GM19468 (cell line): ENCODE measurements around the gene CNIH2.
"Not testable (repeated sequence)": the region's sequence is repeated elsewhere in the genome, so short reads cannot be mapped to it uniquely, and the experiment has no call there.

ENCODE experiments used
- ATAC-seq: cut with Tn5 transposase; IDR thresholded peaks from one replicate; pipeline ENCODE4 v1.9.1; 2021; ENCODE audit warnings: mild to moderate bottlenecking, moderate library complexity, moderate number of reproducible peaks; ENCODE audit not compliant: unreplicated experiment; ENCODE audit errors: extremely low read depth

The CNIH2 gene

DNA sequence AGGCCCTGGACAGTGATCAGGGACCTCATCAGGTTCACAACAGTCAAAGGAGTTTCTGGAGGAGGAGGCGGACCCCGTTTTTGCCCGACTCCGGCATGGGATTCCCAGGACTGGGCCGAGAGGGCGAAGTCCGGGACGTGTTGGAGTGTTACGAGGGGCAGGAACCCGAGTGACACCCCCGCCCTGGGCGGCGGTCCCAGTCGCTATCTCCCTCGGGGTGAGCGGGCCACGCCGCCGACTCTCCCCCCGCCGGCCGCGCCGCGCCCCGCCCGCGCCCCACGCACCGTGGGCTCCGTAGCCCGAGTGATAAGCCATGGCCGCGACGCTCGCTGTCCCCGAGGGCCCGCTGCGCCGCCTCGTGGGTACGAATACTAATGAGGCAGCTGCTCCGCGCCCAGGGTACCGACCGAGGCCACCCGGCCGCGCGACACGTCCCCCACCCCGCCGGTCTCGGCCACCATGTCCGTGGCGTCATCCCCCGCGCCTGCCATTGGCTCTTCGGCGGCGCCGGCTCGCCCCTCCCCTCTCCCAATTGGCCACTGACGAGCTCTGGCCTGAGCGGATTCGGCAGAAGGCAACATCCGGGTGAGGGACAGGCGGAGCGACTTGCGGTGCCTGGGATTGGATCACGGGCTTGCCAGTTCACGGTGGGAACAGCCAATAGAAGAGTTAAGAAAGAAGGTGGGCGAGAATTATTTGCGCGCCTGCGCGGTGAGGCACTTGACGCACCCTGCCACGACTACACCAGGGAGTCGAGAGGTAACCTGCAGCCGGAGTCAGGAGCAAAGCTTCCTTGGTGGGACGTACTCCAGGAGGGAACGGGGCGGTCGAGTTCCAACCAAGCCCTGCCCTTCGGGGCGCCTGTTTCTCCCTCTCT, 10.9 kb downstream of the CNIH2 start, which contains the start of gene YIF1A:
Gene YIF1A (minus strand): TSS at position 473 of the 877 bp plus-strand sequence. CDS start 158 bp downstream, at position 315.
- peak; percentile 78 for ATAC-seq

DNA sequence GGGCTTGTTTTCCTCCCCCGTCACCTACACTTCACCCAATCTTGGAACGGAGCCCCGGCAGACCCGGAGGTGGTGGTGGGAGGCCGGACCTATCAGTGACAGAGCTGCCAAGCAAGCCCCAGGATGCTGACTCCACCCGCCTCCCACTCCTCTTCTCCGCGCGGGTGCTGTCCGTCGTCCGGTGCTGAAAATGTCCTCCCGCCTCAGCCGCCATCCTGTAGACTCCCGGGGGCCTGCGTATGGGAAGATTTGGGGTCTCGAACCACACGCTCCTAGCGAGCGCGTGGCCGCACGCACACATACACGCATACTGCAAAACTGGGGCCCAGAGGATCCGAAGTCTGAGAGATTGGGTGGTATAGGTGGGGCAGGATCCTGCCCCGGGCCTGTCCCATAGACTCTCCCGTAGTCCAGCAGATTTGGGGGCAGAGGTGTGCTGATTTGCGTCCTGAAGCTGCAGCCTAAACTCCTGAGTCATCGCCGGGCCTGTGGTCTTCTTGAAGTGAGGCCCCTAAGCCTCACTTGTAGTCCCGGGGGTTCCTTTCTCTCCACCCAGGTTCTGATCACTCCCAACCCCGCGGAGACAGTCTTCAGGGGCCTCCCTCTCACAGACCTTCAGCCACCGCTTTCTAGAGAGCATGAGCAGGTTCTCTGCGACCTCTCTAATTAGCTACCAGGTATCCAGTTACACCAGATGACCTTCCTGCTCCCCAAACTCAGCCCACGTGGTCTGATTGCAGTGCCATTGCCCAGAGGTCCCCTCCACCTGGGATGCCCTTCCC, 11.8 kb downstream of the CNIH2 start:
- ATAC-seq: no peak

DNA sequence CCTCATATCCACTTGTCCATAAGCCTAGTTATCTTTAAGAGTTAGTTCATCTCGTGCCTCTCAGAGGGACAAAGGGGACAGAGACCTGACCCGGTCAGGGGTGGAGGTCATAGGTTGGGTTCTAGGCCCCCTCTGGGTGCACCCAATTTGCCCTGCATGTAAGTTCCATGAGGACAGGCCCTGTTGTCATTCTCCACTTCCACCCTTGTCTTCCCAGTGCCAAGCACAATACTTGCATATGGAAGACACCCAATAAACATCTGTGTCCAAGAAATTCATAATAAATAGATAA, 12.3 kb downstream of the CNIH2 start:
- no peak for ATAC-seq

DNA sequence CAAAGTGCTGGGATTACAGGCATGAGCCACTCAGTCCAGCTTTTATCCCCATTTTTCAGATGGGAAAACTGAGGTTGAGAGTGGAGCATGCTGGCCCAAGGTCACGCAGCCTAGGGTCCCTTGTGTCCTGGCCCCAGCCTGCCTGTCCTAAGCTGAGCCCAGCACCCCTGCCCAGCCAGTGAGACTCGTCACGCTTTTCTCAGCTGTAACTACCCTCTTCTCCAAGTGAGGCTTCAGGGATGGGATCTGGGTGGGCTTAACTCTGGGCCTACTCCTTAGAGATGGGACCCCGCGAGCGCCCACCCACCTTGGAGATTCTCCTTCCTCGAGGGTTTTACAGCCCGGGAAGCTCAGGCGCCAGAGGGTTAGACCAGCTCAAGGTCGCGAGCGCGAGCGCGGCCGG, 13.3 kb downstream of the CNIH2 start:
- ATAC-seq: no peak

DNA sequence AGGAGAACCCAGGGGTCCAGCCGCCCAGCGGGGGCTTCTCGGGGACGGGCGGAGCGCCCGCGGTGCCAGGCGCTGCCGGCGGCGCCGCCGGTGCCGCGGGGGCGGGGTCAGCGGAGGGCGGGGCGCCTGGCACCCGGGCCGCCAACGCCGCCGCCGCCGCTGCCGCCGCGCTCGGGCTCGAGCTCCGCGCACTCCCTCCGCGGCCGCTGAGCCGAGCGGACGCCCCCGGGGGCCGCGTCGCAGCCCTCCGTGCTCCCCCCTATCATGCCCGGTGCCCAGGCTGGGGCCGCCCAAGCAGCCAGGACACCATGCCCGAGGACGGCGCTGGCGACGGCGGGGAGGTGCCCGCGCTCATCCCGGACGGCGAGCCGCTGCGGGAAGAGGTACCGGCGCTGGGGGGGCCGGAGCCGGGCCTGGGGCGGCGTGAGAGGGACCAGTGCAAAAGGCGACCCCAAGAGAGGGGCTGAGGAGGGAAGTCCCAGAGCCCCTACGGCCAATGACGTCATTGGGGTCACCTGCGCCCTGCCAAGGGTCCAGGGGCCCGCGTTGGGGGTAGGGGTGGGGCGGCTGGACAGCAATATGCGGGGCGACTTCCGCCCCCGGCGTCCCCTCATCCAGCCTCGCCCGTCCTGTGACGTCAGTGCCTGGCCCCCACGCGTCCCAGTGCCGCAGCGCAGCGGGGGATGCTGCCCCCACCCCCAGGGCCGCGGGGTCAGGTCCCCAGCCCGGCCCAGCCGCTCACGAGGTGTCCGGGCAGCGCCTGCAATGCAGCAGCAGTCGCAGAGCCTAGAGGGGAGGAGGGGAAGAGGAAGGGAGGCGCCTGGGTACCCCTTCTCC, 13.9 kb downstream of the CNIH2 start, which contains the start of gene TMEM151A:
Gene TMEM151A (plus strand): TSS at position 189 of the 837 bp plus-strand sequence. CDS start 120 bp downstream, at position 309.
- ATAC-seq: no peak

DNA sequence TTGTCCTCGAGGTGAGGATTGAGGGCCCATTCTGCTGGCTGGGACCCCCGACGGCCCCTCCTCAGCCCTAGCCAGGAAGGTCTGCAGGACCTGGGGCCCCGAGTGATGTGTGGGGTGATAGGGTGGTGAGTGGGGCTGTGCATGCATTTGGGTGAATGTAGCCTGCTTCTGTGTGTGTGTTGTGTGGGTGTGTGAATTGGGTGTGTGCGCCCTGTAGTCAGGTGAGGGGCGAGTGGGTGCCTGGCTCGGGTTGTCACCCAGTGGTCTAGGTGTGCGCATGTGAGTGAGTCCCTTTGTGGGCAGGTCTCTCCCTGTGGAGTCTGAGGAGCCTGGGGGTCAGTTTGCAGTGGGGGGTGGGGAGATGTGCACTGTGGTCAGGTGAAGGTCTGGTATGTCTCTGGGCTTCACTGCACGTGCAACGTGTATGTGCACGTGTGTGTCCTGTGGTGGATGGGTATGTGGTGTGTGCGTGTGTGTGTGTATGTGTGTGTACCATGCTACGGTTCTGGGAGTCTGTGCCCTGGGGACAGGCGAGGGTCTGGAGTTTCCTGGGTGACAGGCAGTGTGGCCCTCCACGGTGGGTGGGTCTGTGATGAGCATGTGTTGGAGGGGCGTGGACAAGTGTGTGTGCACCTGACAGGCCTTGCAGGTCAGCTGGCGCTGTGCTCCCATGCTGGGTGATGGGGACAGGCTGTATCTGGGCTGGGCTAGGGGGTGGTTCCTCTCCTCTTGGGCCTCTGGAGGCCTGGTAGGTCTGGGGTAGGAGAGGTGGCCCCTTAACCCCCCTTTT, 14.8 kb downstream of the CNIH2 start:
- ATAC-seq: no peak

DNA sequence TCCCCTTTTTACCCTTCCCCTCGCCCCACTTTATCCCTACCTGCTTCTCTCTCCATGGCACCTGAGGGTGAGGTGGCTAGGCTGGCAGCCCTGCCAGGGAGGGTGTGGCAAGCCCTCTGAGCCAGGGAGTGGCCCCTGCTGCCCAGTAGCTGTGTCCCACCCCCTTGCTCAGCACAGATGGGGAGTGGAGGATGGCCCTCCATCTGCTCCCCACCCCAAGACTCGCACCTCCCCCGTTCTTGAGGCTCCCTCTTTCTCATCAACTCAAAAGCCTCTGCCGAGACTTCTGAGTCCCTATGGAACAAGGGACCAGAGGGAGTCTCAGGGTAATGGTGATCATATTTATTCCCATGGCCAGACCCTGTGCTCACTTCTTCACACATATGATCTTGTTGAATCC, 15.4 kb downstream of the CNIH2 start:
- ATAC-seq: no peak

DNA sequence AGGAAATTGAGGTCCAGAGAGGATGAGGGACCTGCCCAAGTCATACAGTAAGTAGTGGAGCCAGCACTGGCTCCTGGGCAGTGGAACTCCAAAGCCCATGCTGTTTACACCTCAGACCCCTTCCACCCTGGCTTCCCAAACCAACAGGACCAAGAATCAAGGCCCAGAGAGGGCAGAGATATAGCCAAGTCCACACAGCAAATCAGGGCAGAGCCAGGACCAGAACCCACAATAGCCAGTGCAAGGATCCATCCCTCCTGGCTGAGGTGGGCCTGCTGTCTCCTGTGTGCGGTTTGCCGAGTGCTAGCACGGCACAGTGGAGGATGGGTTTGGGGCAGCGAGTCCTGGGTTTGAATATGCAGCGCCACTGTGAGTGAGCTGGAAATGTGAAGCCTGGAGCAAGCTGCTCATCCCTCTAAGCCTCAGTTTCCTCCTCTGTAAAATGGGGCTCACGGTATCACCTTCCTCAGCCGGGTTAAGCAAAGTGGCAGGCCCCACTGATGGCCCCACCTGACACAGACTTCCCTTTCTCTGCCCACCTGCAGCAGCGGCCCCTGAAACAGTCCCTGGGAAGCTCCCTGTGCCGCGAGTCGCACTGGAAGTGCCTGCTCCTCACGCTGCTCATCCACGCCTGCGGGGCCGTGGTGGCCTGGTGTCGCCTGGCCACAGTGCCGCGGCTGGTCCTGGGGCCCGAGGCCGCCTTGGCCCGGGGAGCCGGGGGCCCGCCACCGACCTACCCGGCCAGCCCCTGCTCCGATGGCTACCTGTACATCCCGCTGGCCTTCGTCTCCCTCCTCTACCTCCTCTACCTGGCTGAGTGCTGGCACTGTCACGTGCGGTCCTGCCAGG, 16.0 kb downstream of the CNIH2 start:
- no peak for ATAC-seq

DNA sequence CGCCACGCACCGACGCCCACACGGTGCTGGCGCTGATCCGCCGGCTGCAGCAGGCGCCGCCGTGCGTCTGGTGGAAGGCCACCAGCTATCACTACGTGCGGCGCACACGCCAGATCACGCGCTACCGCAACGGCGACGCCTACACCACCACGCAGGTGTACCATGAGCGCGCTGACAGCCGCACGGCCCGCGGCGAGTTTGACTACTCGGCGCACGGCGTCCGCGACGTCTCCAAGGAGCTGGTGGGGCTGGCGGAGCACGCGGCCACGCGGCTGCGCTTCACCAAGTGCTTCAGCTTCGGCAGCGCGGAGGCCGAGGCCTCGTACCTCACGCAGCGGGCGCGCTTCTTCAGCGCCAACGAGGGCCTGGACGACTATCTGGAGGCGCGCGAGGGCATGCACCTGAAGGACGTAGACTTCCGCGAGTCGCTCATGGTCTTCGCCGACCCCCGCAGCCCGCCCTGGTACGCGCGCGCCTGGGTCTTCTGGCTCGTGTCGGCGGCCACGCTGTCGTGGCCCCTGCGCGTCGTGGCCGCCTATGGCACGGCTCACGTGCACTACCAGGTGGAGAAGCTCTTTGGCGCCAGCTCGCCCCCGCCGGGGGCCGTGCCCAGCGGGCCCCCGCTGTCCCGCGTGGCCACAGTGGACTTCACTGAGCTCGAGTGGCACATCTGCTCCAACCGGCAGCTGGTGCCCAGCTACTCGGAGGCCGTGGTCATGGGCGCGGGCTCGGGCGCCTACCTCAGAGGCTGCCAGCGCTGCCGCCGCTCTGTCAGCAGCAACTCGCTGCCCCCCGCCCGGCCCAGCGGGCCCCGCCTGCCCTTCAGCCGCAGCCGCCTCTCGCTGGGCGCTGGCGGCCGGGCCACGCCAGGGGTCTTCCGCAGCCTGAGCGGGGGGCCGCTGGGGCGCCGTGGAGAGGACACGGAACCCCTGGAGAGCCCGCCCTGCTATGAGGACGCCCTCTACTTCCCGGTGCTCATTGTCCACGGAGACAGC, 16.9 kb downstream of the CNIH2 start:
- ATAC-seq: no peak

DNA sequence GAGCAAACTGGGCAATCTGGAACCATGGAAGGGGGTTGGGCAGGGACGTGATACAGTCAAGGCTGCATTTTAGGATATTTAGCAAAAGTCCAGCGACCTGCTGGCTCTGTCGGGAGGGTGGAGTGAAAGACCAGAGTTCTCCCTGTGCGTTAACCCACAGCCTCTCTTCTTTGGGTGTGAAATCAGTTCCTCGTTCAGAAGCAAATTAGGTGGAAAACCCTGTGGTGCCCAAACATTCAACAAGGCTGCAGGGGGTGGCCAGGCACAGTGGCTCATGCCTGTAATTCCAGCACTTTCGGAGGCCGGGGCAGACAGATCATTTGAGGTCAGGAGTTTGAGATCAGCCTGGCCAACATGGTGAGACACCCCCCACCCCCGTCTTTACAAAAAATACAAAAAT, 19.6 kb downstream of the CNIH2 start:
- ATAC-seq: no peak

DNA sequence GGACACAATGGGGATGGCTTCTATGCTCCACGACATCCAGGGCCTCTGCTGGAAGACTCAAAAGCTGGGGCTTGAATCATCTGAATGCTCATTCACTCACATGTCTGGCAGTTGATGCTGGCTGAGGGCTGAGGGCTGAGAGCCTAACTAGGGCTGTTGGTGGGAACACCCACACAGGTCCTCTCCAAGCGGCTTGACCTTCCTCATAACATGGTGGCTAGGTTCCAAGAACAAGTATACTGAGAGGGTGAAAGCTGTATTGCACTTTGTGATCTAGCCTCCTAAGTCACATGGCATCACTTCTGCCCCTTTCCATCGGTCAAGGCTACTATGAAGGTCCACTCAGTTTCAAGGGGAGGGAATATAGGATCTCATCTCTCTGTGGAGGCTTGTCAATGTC, 21.2 kb downstream of the CNIH2 start:
- ATAC-seq: no peak

DNA sequence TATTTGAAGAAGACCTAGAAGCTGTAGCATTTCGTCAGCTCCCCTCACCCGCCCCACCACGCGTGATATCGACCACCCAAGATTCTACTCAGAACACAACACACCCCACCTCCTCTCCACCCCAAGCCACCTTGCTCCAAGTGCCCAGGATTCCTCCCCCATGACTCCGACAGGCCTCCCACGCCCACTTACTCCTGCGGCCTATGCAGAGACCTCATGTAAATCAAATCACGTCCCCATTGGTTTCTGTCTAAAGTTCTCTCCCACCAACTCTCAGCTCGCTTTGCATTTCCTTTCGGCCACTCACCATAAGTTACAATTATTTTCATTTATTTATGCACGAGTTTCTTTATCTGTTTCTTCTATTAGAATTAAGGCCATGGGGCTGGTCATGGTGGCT, 24.7 kb downstream of the CNIH2 start:
- no peak for ATAC-seq

DNA sequence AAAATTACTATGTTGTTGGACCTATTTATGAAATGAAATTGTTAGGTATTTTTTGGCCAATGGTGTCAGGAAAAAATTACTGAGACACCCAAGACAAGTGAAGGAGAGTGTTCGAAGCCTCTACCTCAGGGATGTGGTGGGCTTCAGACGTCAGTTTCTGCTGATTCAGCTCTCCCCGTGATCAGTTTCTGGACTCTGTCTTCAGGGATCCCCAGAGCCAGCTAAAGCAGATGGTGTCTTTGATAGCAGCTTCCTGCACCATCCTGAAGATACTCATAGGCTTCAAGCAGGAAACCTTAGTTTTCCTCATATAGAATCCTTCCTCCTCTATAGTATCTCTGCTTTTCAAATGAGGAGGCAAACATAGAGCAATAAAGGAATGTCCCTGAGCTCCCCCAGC, 31.5 kb downstream of the CNIH2 start:
- ATAC-seq: no peak

DNA sequence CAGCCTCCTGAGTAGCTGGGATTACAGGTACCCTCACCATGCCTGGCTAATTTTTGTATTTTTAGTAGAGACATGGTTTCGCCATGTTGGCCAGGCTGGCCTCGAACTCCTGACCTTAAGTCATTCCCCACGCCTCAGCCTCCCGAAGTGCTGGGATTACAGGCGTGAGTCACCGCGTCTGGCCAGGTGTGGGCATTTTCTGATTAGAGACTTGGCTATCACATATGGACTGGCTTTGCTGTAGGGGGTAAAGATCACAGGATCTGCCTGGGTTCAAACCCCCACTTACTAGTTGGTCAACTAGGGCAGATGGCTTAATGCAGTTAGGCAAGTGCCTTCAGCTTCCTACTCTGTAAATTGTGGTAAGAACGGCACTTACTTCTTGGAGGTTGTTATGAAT, 32.3 kb downstream of the CNIH2 start:
- no peak for ATAC-seq

DNA sequence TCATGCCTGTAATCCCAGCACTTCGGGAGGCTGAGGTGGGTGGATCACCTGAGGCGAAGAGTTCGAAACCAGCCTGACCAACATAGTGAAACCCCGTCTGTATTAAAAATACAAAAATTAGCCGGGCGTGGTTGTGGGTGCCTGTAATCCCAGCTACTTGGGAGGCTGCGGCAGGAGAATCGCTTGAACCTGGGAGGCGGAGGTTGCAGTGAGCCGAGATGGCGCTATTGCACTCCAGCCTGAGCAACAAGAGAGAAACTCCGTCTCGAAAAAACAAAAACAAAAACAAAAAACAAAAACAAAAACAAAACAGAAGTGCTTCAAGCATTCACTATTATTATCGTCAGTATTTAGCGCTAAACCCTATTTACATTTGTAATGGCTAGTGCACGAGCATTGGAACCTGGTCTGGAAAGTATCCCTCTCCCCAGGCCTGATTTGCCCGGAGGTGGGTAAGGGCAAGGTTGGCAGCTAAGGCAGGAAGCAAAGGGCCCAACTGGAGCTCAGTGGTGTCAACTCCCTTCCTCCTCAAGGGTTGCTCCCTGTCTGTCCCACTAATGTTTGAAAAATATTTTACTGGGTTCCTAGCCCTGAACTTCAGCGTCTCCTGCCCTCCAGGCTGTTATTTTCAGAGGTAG, 32.9 kb downstream of the CNIH2 start:
- ATAC-seq: not testable (repeated sequence)

DNA sequence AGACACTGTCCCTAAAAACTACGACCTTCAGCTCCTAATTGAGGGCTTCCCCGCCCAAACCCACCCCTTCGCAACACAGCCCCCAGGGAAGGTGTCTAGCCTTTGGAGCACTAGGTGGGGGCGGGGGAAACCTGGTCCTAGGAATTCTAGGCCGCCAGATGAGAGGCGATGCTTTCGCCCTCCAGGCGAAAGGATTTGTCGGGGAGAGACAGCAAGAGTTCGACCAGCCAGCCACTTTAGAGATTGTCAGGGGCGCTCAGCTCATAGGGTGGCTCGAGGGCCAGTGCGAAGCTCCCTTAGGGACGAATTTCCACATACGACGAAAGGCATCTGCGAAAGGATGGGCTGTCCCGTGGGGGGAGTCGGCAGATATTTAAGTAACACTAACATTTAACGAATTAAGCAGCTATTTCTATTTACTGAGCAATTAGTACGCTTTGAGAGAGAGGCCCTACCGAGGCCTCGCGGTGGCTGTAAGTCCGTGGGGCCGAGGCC, 33.5 kb downstream of the CNIH2 start:
- ATAC-seq: no peak

DNA sequence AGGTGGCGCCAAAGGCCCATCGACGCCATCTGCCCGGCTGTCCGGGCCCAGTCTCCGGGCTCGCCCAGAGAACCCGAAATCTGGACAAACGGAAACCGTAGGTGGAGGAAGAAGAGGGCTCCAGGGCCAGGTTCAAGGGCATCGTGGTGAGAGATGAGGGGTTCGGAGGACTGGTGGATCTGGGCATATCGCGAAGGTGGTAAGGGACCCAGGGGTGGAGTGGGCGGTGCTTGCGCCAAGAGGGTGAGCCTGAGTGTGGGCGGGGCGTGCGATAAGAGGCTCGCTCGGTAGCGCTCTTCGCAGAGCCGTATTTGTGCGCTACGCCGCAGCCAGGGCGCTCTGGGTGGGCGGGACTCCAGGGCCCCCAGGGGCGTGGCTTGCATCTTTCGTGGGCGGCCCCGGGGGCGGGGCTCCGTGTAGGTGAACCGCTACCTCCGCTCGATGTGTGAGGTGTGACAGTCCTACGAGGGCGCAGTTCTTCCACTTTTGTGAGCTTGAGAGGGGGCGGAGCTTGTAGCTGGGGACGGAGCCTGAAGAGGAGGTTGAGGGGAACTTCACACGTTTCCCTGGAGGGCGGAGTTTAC, 34.1 kb downstream of the CNIH2 start:
- peak; percentile 36 for ATAC-seq
